ENCODE results near the gene ZNF3.

Gene ZNF3

DNA sequence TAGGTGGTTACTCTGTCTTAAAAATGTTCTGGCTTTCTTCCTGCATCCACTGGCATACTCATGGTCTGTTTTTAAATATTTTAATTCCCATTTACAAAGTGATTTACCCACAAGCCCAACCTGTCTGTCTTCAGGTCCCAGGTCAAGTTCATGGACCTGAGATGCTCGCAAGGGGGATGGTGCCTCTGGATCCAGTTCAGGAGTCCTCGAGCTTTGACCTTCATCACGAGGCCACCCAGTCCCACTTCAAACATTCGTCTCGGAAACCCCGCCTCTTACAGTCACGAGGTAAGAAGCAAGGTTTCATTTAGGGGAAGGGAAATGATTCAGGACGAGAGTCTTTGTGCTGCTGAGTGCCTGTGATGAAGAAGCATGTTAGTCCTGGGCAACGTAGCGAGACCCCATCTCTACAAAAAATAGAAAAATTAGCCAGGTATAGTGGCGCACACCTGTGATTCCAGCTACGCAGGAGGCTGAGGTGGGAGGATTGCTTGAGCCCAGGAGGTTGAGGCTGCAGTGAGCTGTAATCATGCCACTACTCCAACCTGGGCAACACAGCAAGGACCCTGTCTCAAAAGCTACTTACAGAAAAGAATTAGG, 57.4 kb downstream of the ZNF3 start:
- peaks cover 41% of the 10 kb centered on the region; the same call in 1 of the 2 replicates for H3K36me3 ChIP-seq (ENCODE audit: insufficient read depth, low read length)
- no peak overlapping the region for H3K4me2 ChIP-seq (ENCODE audit: low read depth, low read length, poor library complexity, severe bottlenecking)
- H3F3A ChIP-seq (ENCODE audit: low read depth), result no peaks in the 10 kb centered on the region
- peaks cover 31% of the 10 kb centered on the region; the same call in 1 of the 2 replicates for H3K79me2 ChIP-seq (ENCODE audit: insufficient read depth, low read length)
- H3K9ac ChIP-seq (ENCODE audit: low read depth, low read length, poor library complexity, severe bottlenecking), result no peak overlapping the region
- no peaks in the 10 kb centered on the region for H3K9me3 ChIP-seq (ENCODE audit: insufficient read depth, low read depth, low read length)
- H4K20me1 ChIP-seq (ENCODE audit: insufficient read depth, low read length, poor library complexity, severe bottlenecking), result peaks cover 15% of the 10 kb centered on the region
- no peaks in the 10 kb centered on the region for H3K4me1 ChIP-seq (ENCODE audit: insufficient read depth, low read length, poor library complexity, severe bottlenecking)
- H2AFZ ChIP-seq (ENCODE audit: low read length), result no peak overlapping the region
- no peak overlapping the region for H3K4me3 ChIP-seq (ENCODE audit: low read length, poor library complexity, severe bottlenecking)
- H3K27me3 ChIP-seq (ENCODE audit: insufficient read depth, low read length, poor library complexity, severe bottlenecking), result no peaks in the 10 kb centered on the region
- H3K9me2 ChIP-seq (replicated peaks; ENCODE audit: low read depth, low read length), result no peaks in the 10 kb centered on the region
- no peak for TF ChIP-seq EZH2phosphoT487 (IDR thresholded peaks at IDR 0.05; ENCODE audit: borderline replicate concordance)
- TF ChIP-seq, protein P1, sequence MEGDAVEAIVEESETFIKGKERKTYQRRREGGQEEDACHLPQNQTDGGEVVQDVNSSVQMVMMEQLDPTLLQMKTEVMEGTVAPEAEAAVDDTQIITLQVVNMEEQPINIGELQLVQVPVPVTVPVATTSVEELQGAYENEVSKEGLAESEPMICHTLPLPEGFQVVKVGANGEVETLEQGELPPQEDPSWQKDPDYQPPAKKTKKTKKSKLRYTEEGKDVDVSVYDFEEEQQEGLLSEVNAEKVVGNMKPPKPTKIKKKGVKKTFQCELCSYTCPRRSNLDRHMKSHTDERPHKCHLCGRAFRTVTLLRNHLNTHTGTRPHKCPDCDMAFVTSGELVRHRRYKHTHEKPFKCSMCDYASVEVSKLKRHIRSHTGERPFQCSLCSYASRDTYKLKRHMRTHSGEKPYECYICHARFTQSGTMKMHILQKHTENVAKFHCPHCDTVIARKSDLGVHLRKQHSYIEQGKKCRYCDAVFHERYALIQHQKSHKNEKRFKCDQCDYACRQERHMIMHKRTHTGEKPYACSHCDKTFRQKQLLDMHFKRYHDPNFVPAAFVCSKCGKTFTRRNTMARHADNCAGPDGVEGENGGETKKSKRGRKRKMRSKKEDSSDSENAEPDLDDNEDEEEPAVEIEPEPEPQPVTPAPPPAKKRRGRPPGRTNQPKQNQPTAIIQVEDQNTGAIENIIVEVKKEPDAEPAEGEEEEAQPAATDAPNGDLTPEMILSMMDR (conservative IDR thresholded peaks at IDR 0.05; ENCODE audit: low read length), result no peak

DNA sequence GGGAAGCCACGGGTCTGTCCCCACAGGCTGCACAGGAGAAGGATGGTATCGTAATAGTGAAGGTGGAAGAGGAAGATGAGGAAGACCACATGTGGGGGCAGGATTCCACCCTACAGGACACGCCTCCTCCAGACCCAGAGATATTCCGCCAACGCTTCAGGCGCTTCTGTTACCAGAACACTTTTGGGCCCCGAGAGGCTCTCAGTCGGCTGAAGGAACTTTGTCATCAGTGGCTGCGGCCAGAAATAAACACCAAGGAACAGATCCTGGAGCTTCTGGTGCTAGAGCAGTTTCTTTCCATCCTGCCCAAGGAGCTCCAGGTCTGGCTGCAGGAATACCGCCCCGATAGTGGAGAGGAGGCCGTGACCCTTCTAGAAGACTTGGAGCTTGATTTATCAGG, 58.0 kb downstream of the ZNF3 start:
- Histone ChIP-seq H3K4me1 (ENCODE audit: insufficient read depth, low read length, poor library complexity, severe bottlenecking) (no peaks in the 10 kb centered on the region), H3F3A (ENCODE audit: low read depth) (no peaks in the 10 kb centered on the region), H3K27me3 (ENCODE audit: insufficient read depth, low read length, poor library complexity, severe bottlenecking) (no peaks in the 10 kb centered on the region), H3K79me2 (ENCODE audit: insufficient read depth, low read length) (peaks cover 37% of the 10 kb centered on the region; the same call in 1 of the 2 replicates), H3K9me2 (replicated peaks; ENCODE audit: low read depth, low read length) (no peaks in the 10 kb centered on the region), H3K4me3 (ENCODE audit: low read length, poor library complexity, severe bottlenecking) (no peak overlapping the region), H2AFZ (ENCODE audit: low read length) (no peak overlapping the region), H3K36me3 (ENCODE audit: insufficient read depth, low read length) (peaks cover 41% of the 10 kb centered on the region; the same call in 1 of the 2 replicates), H3K4me2 (ENCODE audit: low read depth, low read length, poor library complexity, severe bottlenecking) (no peak overlapping the region), H3K9ac (ENCODE audit: low read depth, low read length, poor library complexity, severe bottlenecking) (no peak overlapping the region), H3K9me3 (ENCODE audit: insufficient read depth, low read depth, low read length) (no peaks in the 10 kb centered on the region), H4K20me1 (ENCODE audit: insufficient read depth, low read length, poor library complexity, severe bottlenecking) (peaks cover 15% of the 10 kb centered on the region)
- TF ChIP-seq, protein P1 (conservative IDR thresholded peaks at IDR 0.05; ENCODE audit: low read length), result no peak
- no peak for TF ChIP-seq EZH2phosphoT487 (IDR thresholded peaks at IDR 0.05; ENCODE audit: borderline replicate concordance)

DNA sequence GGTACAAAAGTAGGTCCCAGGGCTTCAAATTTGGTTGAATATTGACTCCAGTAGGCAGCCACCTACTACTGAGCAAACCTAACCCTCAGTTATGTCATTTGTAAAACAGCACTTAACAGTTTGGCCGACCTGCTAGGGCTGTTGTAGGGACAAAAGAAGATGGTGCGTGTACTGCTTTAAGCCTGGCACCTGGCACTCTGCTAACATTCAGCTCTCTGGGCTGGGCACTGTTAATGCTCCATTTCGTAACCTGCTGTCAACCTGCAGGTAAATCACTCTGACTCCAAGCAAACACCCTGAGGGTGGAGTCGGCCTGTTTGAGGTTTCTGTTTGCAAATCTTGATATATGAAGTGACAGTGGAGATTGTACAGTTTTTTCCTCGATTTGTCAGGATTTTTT, 58.9 kb downstream of the ZNF3 start:
- Histone ChIP-seq H3K9me2 (replicated peaks; ENCODE audit: low read depth, low read length) (no peaks in the 10 kb centered on the region), H3K4me3 (ENCODE audit: low read length, poor library complexity, severe bottlenecking) (no peak overlapping the region), H3K9me3 (ENCODE audit: insufficient read depth, low read depth, low read length) (no peaks in the 10 kb centered on the region), H4K20me1 (ENCODE audit: insufficient read depth, low read length, poor library complexity, severe bottlenecking) (peaks cover 20% of the 10 kb centered on the region), H2AFZ (ENCODE audit: low read length) (no peak overlapping the region), H3K4me1 (ENCODE audit: insufficient read depth, low read length, poor library complexity, severe bottlenecking) (peaks cover 5% of the 10 kb centered on the region), H3K36me3 (ENCODE audit: insufficient read depth, low read length) (peaks cover 38% of the 10 kb centered on the region; the same call in 1 of the 2 replicates), H3K27me3 (ENCODE audit: insufficient read depth, low read length, poor library complexity, severe bottlenecking) (no peaks in the 10 kb centered on the region), H3K79me2 (ENCODE audit: insufficient read depth, low read length) (peaks cover 46% of the 10 kb centered on the region), H3K9ac (ENCODE audit: low read depth, low read length, poor library complexity, severe bottlenecking) (no peak overlapping the region), H3K4me2 (ENCODE audit: low read depth, low read length, poor library complexity, severe bottlenecking) (no peak overlapping the region), H3F3A (ENCODE audit: low read depth) (no peaks in the 10 kb centered on the region)
- TF ChIP-seq, protein P1 (conservative IDR thresholded peaks at IDR 0.05; ENCODE audit: low read length), result no peak
- TF ChIP-seq EZH2phosphoT487 (IDR thresholded peaks at IDR 0.05; ENCODE audit: borderline replicate concordance), result no peak
